ENCODE data around the gene RBM14.
"Not testable (repeated sequence)": the region's sequence is repeated elsewhere in the genome, so short reads cannot be mapped to it uniquely, and the experiment has no call there.

Gene RBM14

DNA sequence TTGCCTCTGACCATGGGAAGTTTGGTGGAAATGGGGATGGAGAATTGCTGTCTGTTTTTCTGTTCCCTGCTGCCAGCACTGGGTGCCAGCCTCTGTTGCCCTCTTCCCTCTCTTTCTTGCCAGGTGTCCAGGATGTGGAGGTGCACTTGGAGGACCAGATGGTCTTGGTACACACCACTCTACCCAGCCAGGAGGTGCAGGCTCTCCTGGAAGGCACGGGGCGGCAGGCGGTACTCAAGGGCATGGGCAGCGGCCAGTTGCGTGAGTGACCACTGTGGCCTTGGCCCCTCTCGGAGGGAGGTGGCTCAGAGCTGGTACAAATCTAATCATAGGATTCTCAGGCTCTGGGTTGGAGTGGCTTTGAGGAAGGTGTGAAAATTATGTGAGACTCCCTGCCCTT is 17.4 kb upstream of the RBM14 start:
- DNase-seq, result no peak

DNA sequence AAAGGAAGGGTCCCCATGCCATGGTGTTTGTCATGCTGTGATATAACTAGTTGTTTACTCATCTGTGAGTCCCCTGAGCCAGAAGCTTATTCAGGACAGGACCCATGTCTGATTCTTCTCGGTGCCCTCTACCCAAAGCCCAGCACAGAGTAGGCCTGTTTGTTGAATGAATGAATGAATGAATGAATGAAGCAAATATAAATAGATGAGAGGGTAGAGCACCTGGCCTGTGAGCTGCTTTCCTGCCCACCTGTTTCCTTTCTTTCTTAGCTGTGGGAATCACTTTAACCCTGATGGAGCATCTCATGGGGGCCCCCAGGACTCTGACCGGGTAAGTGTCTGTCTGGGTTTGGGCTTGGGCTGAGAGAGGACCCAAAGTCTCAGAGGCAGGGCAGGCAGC is 16.2 kb upstream of the RBM14 start:
- no peak for DNase-seq

DNA sequence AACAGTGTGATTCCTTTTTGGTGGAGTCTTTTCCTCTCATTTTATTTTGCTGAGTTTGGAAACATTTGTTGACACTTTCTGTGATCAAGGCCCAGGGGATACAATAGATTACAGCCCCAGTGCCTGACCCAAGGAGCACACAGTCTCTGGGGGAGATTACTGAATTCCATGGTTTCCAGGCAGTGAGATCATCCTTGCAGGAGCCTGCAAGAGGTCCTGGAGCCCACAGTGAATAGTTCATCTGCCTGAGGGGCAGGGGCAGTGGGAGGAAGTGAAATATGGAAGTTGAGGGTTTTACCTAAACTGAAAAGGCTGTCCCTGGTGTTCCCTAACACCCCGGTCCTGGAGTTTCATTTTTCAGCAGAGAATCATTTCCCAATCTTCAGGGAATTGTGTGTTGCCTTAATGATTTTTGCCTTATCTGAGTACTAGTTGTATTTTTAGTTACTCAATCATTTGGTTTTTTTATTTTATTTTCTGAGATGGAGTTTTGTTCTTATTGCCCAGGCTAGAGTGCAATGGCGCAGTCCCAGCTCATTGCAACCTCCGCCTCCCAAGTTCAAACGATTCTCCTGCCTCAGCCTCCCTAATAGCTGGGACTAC is 15.7 kb upstream of the RBM14 start:
- no peak for DNase-seq

DNA sequence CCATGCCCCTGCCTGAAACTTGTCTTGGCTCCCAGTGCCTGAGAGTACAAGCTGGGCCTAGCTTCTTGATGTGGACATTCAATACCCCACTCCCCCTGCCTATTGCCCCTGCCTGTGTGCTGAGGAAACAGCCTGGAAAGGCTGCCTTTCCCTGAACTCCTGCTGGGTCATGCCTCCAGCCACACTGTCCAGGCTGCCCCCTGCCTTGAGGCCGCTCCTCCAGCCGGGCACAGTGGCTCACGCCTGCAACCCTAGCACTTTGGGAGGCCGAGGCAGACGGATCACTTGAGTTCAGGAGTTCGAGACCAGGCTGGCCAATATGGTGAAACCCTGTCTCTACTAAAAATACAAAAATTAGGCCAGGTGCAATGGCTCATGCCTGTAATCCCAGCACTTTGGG is 13.4 kb upstream of the RBM14 start:
- no peak for DNase-seq

DNA sequence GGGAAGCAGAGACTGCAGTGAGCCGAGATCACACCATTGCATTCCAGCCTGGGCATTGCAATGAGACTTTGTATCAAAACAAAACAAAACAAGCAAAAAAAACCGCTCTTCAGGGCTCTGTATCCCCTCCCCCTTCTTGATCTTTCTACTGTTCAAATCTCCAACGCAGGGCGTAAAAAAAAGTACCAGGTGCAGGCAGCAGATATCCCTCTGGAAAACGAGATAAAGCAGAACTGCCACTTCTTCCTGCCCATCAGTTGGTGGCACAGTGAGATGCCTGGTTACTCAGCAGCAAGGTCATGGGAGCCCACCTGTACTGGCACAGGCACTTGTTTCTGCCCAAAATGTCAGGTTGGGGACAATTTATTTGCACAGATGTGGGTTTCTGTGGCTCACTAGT is 12.3 kb upstream of the RBM14 start:
- no peak for DNase-seq

DNA sequence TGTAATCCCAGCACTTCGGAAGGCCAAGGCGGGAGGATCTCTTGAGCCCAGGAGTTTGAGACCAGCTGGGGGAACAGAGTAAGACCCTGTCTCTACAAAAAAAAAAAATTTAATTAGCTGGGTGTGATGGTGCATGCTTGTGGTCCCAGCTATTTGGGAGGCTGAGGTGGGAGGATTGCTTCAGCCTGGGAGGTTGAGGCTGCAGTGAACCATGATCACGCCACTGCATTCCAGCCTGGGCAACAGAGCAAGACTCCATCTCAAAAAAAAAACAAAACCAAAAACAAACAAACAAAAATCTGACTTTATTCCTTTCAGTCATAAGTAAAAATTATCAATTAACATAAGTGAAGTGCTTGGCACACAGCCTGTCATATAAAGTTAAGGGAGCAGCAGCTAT is 9.8 kb upstream of the RBM14 start:
- not testable (repeated sequence) for DNase-seq

- no peak for DNase-seq
Measured at GRCh38 chr11:66607126-66607834, 9.2 kb upstream of the RBM14 start.

GRCh38 chr11:66609721-66610617 is 6.5 kb upstream of the RBM14 start:
- DNase-seq, result no peak

DNA sequence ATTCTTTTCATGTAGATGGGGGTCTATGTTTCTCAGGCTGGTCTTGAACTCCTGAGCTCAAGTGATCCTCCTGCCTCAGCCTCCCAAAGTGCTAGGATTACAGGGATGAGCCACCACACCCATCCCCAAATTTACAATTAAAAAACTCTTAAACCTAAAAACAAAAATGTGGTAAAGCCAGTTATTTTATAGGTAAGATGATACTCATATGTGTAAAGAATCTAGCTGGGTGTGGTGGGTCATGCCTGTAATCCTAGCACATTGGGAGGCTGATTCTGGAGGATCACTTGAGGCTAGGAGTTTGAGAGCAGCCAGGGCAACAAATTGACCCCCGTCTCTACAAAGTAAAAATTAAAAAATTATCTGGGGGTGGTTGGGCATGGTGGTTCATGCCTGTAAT is 4.0 kb upstream of the RBM14 start:
- no peak for DNase-seq

DNA sequence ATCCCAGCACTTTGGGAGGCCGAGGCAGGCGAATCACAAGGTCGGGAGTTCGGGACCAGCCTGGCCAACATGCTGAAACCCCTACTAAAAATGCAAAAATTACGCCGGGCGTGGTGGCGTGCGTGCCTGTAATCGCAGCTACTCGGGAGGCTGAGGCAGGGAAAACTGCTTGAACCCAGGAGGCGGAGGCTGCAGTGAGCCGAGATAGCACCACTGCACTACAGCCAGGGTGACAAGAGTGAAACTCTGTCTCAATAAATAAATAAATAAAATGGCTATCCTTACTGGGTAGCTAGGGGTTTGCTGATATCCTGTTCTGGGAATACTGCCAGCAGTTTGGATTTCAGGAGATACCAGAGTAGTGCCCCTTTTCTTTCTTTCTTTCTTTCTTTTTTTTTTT is 2.4 kb upstream of the RBM14 start:
- no peak for DNase-seq

GRCh38 chr11:66617155-66617834 is 865 bp downstream of the RBM14 start:
- no peak for DNase-seq

DNA sequence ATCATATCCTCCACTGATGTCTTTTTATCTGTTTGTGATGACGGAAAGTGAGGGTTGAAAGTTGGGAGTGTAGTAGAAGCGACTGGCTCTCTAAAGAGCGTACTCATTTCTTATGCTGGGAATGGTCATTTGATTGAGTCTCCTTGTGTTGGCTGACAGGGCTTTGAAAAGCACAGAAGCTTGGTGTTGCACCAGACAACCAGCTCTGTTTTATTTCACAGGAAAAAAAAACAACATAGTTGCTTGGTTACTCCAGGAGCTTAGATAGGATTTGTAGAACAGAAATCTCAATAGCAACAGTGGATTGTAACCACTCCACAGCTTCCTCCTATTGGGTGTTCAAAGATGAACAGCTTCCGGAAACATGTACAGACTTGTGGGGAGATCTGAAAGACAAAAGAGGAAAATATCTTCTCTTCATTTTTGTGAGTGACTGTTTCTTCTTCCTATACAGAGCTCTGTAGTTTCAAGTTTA is 2.7 kb downstream of the RBM14 start:
- no peak for DNase-seq

GRCh38 chr11:66624450-66624849 is 8.0 kb downstream of the RBM14 start:
- DNase-seq, result no peak

DNA sequence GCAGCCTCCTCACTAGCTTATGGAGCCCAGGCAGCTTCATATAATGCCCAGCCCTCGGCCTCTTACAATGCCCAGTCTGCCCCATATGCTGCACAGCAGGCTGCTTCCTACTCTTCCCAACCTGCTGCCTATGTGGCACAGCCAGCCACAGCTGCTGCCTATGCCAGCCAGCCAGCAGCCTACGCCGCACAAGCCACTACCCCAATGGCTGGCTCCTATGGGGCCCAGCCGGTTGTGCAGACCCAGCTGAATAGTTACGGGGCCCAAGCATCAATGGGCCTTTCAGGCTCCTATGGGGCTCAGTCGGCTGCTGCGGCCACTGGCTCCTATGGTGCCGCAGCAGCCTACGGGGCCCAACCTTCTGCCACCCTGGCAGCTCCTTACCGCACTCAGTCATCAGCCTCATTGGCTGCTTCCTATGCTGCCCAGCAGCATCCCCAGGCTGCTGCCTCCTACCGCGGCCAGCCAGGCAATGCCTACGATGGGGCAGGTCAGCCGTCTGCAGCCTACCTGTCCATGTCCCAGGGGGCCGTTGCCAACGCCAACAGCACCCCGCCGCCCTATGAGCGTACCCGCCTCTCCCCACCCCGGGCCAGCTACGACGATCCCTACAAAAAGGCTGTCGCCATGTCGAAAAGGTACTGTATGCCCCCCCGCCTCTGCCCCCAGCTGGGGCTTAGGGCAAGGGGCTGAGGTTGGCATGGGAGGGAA is 8.8 kb downstream of the RBM14 start:
- DNase-seq, result no peak

DNA sequence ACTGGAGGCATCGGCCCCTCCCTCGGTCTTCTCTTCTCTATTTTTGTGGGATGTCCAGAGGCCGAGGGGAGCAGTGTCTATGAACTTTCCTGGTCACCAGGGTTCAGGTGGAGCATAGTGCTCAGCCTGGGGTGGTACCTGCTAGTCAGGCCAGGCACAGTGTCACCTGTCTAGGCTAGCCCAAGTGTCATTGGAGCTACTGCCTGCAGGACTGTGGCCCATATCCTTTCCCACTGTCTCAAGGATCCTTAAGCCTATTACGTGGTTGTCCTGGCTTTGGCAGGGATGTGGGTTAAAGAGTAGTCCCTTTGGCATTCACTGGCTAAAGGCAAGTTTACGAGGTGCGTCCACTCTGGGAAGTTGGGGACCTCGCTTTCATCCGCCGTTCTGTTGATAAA is 9.3 kb downstream of the RBM14 start:
- DNase-seq, result no peak

- DNase-seq, result no peak
Measured at GRCh38 chr11:66626382-66626781, 10.0 kb downstream of the RBM14 start.

DNA sequence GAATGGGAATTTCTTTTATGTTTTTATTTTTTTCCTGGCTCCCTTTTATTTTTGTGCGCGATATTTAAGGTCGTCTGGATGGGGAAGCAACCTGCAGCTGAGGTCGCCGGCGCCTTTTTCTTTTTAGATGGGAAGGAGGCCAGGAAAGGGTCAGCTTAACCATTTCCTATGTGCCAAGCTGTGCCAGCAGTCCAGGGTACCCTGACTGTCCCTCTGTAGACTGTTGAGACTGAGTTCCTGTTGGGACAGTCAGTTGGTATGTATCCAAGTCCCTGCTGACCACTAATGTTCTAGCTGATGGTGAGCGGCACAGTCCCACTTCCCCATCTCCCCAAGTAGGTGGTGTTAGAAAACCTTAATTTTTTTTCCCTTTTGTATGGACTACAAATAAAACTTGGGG is 10.5 kb downstream of the RBM14 start:
- DNase-seq, result no peak

- DNase-seq, result no peak
Measured at GRCh38 chr11:66628061-66628603, 11.7 kb downstream of the RBM14 start.

DNA sequence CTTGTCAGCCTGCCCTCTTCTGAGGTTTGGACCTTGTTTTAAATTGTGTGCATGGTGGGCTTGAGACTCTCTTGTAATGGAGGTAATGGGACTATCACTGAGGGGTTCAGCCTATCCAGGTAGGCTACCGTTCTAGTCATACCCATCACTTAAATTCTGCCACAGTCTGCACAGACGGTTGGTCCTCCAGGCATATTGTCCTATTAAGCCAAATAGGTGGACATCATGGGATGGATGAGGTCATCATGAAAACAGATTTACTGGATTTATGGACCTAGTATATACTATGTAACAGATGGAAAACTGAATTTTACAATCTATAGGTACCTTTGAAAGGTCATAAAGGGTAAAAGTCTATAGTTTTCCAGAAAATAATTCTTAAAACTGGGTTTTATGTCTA is 12.9 kb downstream of the RBM14 start:
- DNase-seq, result no peak

GRCh38 chr11:66631883-66632282 is 15.5 kb downstream of the RBM14 start:
- DNase-seq, result no peak

- no peak for DNase-seq
Measured at GRCh38 chr11:66632952-66633351, 16.5 kb downstream of the RBM14 start.

- no peak for DNase-seq
Measured at GRCh38 chr11:66636411-66636810, 20.0 kb downstream of the RBM14 start.
